Non-pigmented ciliary epithelial cell (primary cell): Measurements from ENCODE around the gene SP1.
"Not testable (repeated sequence)": the region's sequence is repeated elsewhere in the genome, so short reads cannot be mapped to it uniquely, and the experiment has no call there.

ENCODE experiments used
- DNase-seq: peaks from one replicate; pipeline ENCODE4 v3.0.0-alpha.2; 2010; ENCODE audit warnings: low read depth

The SP1 gene

GRCh38 chr12:53413485-53414204 is 33.7 kb downstream of the SP1 start:
- no peak for DNase-seq

DNA sequence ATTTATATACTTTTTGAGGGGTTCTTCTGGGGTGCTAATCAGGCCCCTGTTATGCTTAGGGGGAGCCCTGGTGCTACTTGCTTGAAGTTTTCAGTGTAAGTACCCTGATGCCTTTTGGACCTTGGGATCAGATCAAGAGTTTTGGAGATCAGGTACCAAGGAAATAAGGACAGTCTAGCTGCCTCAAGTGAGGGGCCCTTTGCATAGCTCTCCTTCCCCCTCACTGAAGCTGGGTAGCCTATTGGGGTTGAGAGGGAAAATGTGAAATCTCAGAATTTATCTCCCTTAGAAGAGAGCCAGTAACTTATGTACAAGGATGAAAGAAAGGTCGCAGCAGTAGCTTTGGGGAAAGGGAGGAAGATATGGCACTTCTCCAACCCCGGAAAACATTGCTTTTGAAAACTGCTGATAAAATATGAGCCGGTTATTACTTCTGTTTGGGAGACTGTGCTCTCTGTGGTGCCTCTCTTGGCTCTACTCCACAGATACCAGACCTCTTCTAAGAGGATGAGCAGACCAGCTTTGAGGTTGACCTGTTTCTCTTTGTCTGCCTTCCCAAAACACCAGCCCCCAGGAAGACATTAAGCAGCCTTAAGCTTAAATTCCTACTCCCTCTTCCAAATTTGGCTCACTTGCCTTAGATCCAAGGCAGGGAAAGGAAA is 34.9 kb downstream of the SP1 start:
- DNase-seq: no peak

- DNase-seq: not testable (repeated sequence)
Measured at GRCh38 chr12:53415752-53416389, 35.9 kb downstream of the SP1 start.

GRCh38 chr12:53417291-53417816 is 37.4 kb downstream of the SP1 start:
- not testable (repeated sequence) for DNase-seq

DNA sequence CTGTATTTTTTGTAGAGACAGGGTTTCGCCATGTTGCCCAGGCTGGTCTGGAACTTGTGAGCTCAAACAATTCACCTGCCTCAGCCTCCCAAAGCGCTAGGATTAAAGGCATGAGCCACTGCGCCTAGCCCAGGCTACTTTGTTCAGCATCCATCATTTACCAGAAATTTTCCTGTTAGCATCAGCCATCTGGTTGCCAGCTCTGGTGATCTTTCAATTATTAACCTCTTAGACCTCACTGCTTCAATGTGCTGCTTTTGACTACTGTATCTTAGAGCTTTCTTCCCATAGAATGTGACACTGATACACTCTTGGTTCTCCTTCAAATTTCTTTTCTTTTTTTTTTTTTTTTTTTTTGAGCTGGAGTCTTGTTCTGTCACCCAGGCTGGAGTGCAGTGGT is 38.2 kb downstream of the SP1 start:
- no peak for DNase-seq

- DNase-seq: no peak
Measured at GRCh38 chr12:53419756-53420155, 39.8 kb downstream of the SP1 start.

DNA sequence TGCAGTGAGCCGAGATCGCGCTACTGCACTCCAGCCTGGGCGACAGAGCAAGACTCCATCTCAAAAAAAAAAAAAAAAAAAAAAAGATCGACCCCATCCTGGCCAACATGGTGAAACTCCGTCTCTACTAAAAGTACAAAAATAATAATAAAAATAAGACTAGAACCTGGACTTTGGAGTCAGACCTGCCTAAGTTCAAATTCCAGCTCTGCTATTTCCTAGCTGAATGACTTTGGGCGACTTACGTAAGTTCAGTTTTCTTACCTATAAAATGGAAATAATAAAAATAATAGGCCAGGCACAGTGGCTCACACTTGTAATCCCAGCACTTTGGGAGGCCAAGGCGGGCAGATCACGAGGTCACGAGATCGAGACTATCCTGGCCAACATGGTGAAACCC is 42.3 kb downstream of the SP1 start:
- DNase-seq: not testable (repeated sequence)

DNA sequence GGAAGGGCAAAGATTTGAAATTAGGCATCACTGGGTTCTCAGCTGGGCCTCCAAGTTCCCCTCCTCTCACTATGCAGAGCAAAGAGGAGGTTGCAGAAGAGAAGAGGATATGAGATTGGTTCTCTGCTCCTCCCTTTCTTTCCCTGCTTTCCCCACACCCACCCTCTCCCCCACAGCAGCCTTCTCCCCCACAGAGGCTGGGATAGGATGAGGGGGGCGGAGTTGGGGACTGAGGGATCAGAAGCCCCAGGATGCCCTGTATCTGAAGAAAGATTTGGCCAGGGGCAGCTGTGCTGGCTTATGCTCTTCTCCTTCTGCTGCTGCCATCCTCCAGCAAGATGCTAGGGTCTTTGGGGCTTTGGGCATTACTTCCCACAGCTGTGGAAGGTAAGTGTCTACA is 43.6 kb downstream of the SP1 start, which contains the start of gene AMHR2:
TSS of gene AMHR2 (plus strand) at position 259 of the 400 bp plus-strand sequence. CDS start at position 339, 80 bp downstream.
- DNase-seq: no peak

GRCh38 chr12:53424626-53425514 is 44.9 kb downstream of the SP1 start:
- DNase-seq: no peak

DNA sequence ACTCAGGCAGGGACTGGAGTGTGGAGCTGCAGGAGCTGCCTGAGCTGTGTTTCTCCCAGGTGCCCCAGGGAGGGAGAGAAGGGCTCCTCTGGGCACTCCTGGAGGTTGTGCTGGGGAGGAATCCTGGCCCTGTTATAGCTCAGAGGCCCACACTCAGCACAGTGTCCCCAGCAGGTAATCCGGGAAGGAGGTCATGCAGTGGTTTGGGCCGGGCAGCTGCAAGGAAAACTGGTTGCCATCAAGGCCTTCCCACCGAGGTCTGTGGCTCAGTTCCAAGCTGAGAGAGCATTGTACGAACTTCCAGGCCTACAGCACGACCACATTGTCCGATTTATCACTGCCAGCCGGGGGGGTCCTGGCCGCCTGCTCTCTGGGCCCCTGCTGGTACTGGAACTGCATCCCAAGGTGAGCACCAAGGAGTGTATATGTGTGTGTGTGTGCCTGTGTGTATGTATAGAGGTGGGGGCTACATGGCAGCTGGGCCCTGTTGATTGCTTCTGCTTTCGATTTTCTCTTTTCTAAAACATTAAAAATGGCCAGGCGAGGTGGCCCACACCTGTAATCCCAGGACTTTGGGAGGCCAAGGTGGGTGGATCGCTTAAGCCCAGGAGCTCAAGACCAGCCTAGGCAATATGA is 45.7 kb downstream of the SP1 start:
- no peak for DNase-seq

- DNase-seq: peak; percentile 78
Measured at GRCh38 chr12:53427905-53428594, 48.1 kb downstream of the SP1 start.

GRCh38 chr12:53428741-53429140 is 48.8 kb downstream of the SP1 start:
- no peak for DNase-seq

GRCh38 chr12:53430116-53430515 is 50.1 kb downstream of the SP1 start:
- DNase-seq: no peak

DNA sequence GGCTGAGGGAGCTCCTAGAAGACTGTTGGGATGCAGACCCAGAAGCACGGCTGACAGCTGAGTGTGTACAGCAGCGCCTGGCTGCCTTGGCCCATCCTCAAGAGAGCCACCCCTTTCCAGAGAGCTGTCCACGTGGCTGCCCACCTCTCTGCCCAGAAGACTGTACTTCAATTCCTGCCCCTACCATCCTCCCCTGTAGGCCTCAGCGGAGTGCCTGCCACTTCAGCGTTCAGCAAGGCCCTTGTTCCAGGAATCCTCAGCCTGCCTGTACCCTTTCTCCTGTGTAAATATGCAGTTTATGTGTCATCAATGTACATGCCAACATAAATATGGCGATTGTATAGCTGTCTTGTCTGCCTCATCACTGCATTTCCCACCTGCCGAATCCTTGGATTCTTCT is 51.2 kb downstream of the SP1 start:
- no peak for DNase-seq

DNA sequence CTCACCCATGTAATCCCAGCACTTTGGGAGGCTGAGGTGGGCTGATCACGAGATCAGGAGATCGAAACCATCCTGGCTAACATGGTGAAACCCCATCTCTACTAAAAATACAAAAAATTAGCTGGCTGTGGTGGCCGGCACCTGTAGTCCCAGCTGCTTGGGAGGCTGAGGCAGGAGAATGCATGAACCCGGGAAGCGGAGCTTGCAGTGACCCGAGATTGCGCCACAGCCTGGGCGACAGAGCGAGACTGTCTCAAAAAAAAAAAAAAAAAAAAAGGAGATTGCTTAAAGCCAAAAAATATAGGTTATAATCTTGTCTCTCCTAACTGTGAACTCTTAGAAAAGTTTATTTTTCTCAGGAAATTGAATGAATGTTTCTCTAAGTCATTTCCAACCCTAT is 55.4 kb downstream of the SP1 start:
- not testable (repeated sequence) for DNase-seq

- not testable (repeated sequence) for DNase-seq
Measured at GRCh38 chr12:53439582-53439981, 59.6 kb downstream of the SP1 start.

DNA sequence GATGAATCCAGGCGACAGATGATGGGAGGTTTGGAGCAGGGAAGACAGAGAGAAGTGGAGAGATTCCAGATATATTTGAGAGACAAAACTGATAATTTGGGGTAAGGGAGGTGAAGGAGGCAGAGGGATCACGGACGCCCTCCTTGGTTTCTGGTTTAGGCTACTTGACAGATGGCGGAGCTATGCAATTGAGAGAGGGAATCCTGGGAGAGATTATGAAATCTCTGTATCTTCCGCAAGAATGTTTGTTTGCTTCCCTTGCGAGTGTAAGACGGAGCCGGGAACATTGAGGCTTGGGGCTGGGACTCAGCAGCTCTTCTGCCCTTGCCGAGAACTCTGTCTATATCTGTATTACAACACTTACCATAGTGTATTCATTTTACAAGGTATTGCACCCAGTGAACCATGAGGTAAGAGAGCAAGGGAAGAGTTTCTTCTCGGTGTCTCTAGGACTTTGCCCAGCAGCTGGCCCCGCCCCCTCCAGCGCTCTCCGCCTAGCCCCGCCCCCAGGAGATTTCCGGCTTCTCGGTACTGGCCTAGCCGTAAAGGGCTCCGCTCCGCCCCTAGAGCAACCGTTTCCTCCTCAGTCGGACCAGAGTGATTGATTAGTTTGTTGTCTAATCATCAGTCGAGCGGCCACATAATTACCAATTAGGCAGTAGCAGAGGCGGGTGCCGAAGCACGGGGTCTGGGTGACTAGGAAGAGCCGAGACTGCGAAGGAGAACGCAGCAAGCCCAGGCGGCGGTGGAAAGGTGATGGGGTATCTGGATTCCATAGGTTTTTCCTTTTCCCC is 61.3 kb downstream of the SP1 start, which contains the start of gene PRR13:
TSS of gene PRR13 (plus strand) at position 695 of the 794 bp plus-strand sequence. CDS start 981 bp downstream, outside the sequence.
- DNase-seq: peak; percentile 99

- DNase-seq: no peak
Measured at GRCh38 chr12:53443955-53444354, 64.0 kb downstream of the SP1 start.

- not testable (repeated sequence) for DNase-seq
Measured at GRCh38 chr12:53444593-53445325, 64.8 kb downstream of the SP1 start.
